ENCODE data around the gene OPCML. TPM values are rescaled to one million over a fixed set of nuclear protein-coding genes. Genes with fewer than 3 reads are reported as not detected.

The OPCML gene
- total RNA-seq, 1 experiment from 2014 or later = not detected

GRCh38 chr11:133386852-133387251 is 145.4 kb downstream of the OPCML start:
- H3K36me3 Mint-ChIP-seq (ENCODE audit: insufficient read depth, unreplicated experiment) = no peaks in the 10 kb centered on the region
- no peaks in the 10 kb centered on the region for H3K27me3 ChIP-seq (replicated peaks; ENCODE audit: control insufficient read depth, insufficient read depth, low read length)
- H3K4me1 ChIP-seq = no peaks in the 10 kb centered on the region
- no peaks in the 10 kb centered on the region for H3K9me3 ChIP-seq
- no peak for TF ChIP-seq CTCF (IDR thresholded peaks at IDR 0.05; ENCODE audit: insufficient read depth in 1 of 2, low read depth in 1 of 2, low read length in 1 of 2, severe bottlenecking in 1 of 2, unreplicated experiment in 1 of 2)
- no TSS peak for BruUV-seq (replicated peaks)
- intact Hi-C loops (cut with micrococcal nuclease; ENCODE audit: unreplicated experiment) = no loop called here
- ChIA-PET POLR2A (no interaction called here), CTCF (no interaction called here)
- H3K36me3 ChIP-seq (ENCODE audit: control insufficient read depth, insufficient read depth, low read length) = no peaks in the 10 kb centered on the region
- H3K4me1 Mint-ChIP-seq (ENCODE audit: low read depth, unreplicated experiment) = no peaks in the 10 kb centered on the region
- H3K4me3 ChIP-seq (ENCODE audit: low read depth, low read length) = no peak overlapping the region
- no peak overlapping the region for H3K4me3 Mint-ChIP-seq (ENCODE audit: unreplicated experiment)
- H3K27ac Mint-ChIP-seq (ENCODE audit: unreplicated experiment) = no peak overlapping the region
- no peaks in the 10 kb centered on the region for H3K9me3 Mint-ChIP-seq (ENCODE audit: unreplicated experiment)
- H3K27me3 Mint-ChIP-seq (ENCODE audit: insufficient read depth, unreplicated experiment) = peaks cover 16% of the 10 kb centered on the region
- DNase-seq = no peak

- Mint-ChIP-seq H3K9me3 (ENCODE audit: unreplicated experiment) (no peaks in the 10 kb centered on the region), H3K4me3 (ENCODE audit: unreplicated experiment) (no peak overlapping the region), H3K4me1 (ENCODE audit: low read depth, unreplicated experiment) (no peaks in the 10 kb centered on the region), H3K27ac (ENCODE audit: unreplicated experiment) (no peak overlapping the region), H3K27me3 (ENCODE audit: insufficient read depth, unreplicated experiment) (peaks cover 19% of the 10 kb centered on the region), H3K36me3 (ENCODE audit: insufficient read depth, unreplicated experiment) (no peaks in the 10 kb centered on the region)
- POLR2A ChIA-PET = no interaction called here
- CTCF ChIA-PET = no interaction called here
- intact Hi-C loops (cut with micrococcal nuclease; ENCODE audit: unreplicated experiment) = no loop called here
- H3K9me3 ChIP-seq = no peaks in the 10 kb centered on the region
- no peak overlapping the region for H3K4me3 ChIP-seq (ENCODE audit: low read depth, low read length)
- BruUV-seq (replicated peaks) = no TSS peak
- no peak for DNase-seq
- TF ChIP-seq CTCF (IDR thresholded peaks at IDR 0.05; ENCODE audit: insufficient read depth in 1 of 2, low read depth in 1 of 2, low read length in 1 of 2, severe bottlenecking in 1 of 2, unreplicated experiment in 1 of 2) = no peak
- H3K27me3 ChIP-seq (replicated peaks; ENCODE audit: control insufficient read depth, insufficient read depth, low read length) = no peaks in the 10 kb centered on the region
- H3K4me1 ChIP-seq = no peaks in the 10 kb centered on the region
- H3K36me3 ChIP-seq (ENCODE audit: control insufficient read depth, insufficient read depth, low read length) = no peaks in the 10 kb centered on the region
These were observed 146.0 kb downstream of the OPCML start for GRCh38 chr11:133386262-133386661.

GRCh38 chr11:133385781-133386180 is 146.5 kb downstream of the OPCML start:
- TF ChIP-seq CTCF (IDR thresholded peaks at IDR 0.05; ENCODE audit: insufficient read depth in 1 of 2, low read depth in 1 of 2, low read length in 1 of 2, severe bottlenecking in 1 of 2, unreplicated experiment in 1 of 2) = no peak
- peaks cover 22% of the 10 kb centered on the region for H3K27me3 Mint-ChIP-seq (ENCODE audit: insufficient read depth, unreplicated experiment)

More at GRCh38 chr11:133385781-133386180, 146.5 kb downstream of the OPCML start:
- Histone ChIP-seq H3K9me3 (no peaks in the 10 kb centered on the region), H3K4me3 (ENCODE audit: low read depth, low read length) (no peak overlapping the region), H3K27me3 (replicated peaks; ENCODE audit: control insufficient read depth, insufficient read depth, low read length) (no peaks in the 10 kb centered on the region), H3K4me1 (no peaks in the 10 kb centered on the region), H3K36me3 (ENCODE audit: control insufficient read depth, insufficient read depth, low read length) (no peaks in the 10 kb centered on the region)
- no peak overlapping the region for H3K27ac Mint-ChIP-seq (ENCODE audit: unreplicated experiment)
- POLR2A ChIA-PET = no interaction called here
- BruUV-seq (replicated peaks) = no TSS peak
- CTCF ChIA-PET = no interaction called here
- no peaks in the 10 kb centered on the region for H3K9me3 Mint-ChIP-seq (ENCODE audit: unreplicated experiment)
- no peaks in the 10 kb centered on the region for H3K4me1 Mint-ChIP-seq (ENCODE audit: low read depth, unreplicated experiment)
- no peak for DNase-seq
- intact Hi-C loops (cut with micrococcal nuclease; ENCODE audit: unreplicated experiment) = no loop called here
- H3K36me3 Mint-ChIP-seq (ENCODE audit: insufficient read depth, unreplicated experiment) = no peaks in the 10 kb centered on the region
- H3K4me3 Mint-ChIP-seq (ENCODE audit: unreplicated experiment) = no peak overlapping the region
